ENCODE data around the gene LBP. TPM values are rescaled to one million over a fixed set of nuclear protein-coding genes. Genes with fewer than 3 reads are reported as not detected.
"Not testable (repeated sequence)": the region's sequence is repeated elsewhere in the genome, so short reads cannot be mapped to it uniquely, and the experiment has no call there.

The LBP gene
- total and polyA plus RNA-seq, 5 donors = 0.42 to 6.3 (median 1.9) TPM

GRCh38 chr20:38369389-38369788, 23.1 kb downstream of the LBP start:
- ATAC-seq = no peak
- intact Hi-C loops (cut with DNase I) = no loop called here
- no peak overlapping the region for H3K27ac ChIP-seq (ENCODE audit: low read length)
- H3K4me1 ChIP-seq (ENCODE audit: control insufficient read depth, insufficient read depth, low read length) = peaks cover 5% of the 10 kb centered on the region
- no peaks in the 10 kb centered on the region for H3K9me3 ChIP-seq (ENCODE audit: control insufficient read depth, low read length)
- WGBS = 48% methylated on average over 2 of the region's 2 CpGs
- H3K4me3 ChIP-seq (ENCODE audit: low read length) = no peak overlapping the region
- H3K27me3 ChIP-seq (ENCODE audit: control insufficient read depth, insufficient read depth) = no peaks in the 10 kb centered on the region
- no peak for DNase-seq

- peak overlapping the region; percentile 91 for H3K27ac ChIP-seq (ENCODE audit: low read length)
Measured at GRCh38 chr20:38372806-38373205, 26.5 kb downstream of the LBP start.

GRCh38 chr20:38373231-38373867, 27.1 kb downstream of the LBP start:
- ATAC-seq (peak; percentile 93 to 97), DNase-seq (peak; percentile 40 to 66 (median 59))
- intact Hi-C loops (cut with DNase I) = no loop called here
- Histone ChIP-seq H3K9me3 (ENCODE audit: control insufficient read depth, low read length) (no peaks in the 10 kb centered on the region), H3K4me3 (ENCODE audit: low read length) (no peak overlapping the region), H3K27ac (ENCODE audit: low read length) (peak overlapping the region; percentile 91), H3K27me3 (ENCODE audit: control insufficient read depth, insufficient read depth) (no peaks in the 10 kb centered on the region), H3K4me1 (ENCODE audit: control insufficient read depth, insufficient read depth, low read length) (peaks cover 5% of the 10 kb centered on the region)
- WGBS = 35% methylated on average over 7 of the region's 7 CpGs

More at GRCh38 chr20:38372806-38373205, 26.5 kb downstream of the LBP start:
- Histone ChIP-seq H3K4me1 (ENCODE audit: control insufficient read depth, insufficient read depth, low read length) (peaks cover 5% of the 10 kb centered on the region), H3K9me3 (ENCODE audit: control insufficient read depth, low read length) (no peaks in the 10 kb centered on the region), H3K4me3 (ENCODE audit: low read length) (no peak overlapping the region), H3K27me3 (ENCODE audit: control insufficient read depth, insufficient read depth) (no peaks in the 10 kb centered on the region)
- 42% methylated on average over 5 of the region's 5 CpGs for WGBS
- intact Hi-C loops (cut with DNase I) = no loop called here
- DNase-seq (no peak), ATAC-seq (peak; percentile 40 to 47)

GRCh38 chr20:38373898-38374297, 27.6 kb downstream of the LBP start:
- DNase-seq (no peak), ATAC-seq (peak; percentile 12 to 55)
- Histone ChIP-seq H3K27me3 (ENCODE audit: control insufficient read depth, insufficient read depth) (no peaks in the 10 kb centered on the region), H3K4me3 (ENCODE audit: low read length) (no peak overlapping the region), H3K4me1 (ENCODE audit: control insufficient read depth, insufficient read depth, low read length) (peaks cover 5% of the 10 kb centered on the region), H3K9me3 (ENCODE audit: control insufficient read depth, low read length) (no peaks in the 10 kb centered on the region), H3K27ac (ENCODE audit: low read length) (no peak overlapping the region)
- WGBS = 70% methylated on average over 5 of the region's 5 CpGs
- intact Hi-C loops (cut with DNase I) = no loop called here

- Histone ChIP-seq H3K27me3 (ENCODE audit: control insufficient read depth, insufficient read depth) (no peaks in the 10 kb centered on the region), H3K27ac (ENCODE audit: low read length) (no peak overlapping the region), H3K4me1 (ENCODE audit: control insufficient read depth, insufficient read depth, low read length) (peaks cover 5% of the 10 kb centered on the region), H3K4me3 (ENCODE audit: low read length) (no peak overlapping the region), H3K9me3 (ENCODE audit: control insufficient read depth, low read length) (no peaks in the 10 kb centered on the region)
- DNase-seq = no peak
- intact Hi-C loops (cut with DNase I) = no loop called here
- ATAC-seq = no peak
- 79% methylated on average over 11 of the region's 11 CpGs for WGBS
Measured at GRCh38 chr20:38377039-38377685, 30.9 kb downstream of the LBP start.

- H3K9me3 ChIP-seq (ENCODE audit: control insufficient read depth, low read length); ATAC-seq; intact Hi-C loops (cut with DNase I); H3K27ac ChIP-seq (ENCODE audit: low read length); H3K4me3 ChIP-seq (ENCODE audit: low read length); H3K4me1 ChIP-seq (ENCODE audit: control insufficient read depth, insufficient read depth, low read length); DNase-seq; H3K27me3 ChIP-seq (ENCODE audit: control insufficient read depth, insufficient read depth): not testable (repeated sequence)
- no CpG with 5 or more reads among the region's 5 CpGs for WGBS
Measured at GRCh38 chr20:38377838-38378237, 31.6 kb downstream of the LBP start.

- intact Hi-C loops (cut with DNase I) = no loop called here
- DNase-seq (no peak), ATAC-seq (no peak)
- H3K4me3 ChIP-seq (ENCODE audit: low read length) = no peak overlapping the region
- H3K27ac ChIP-seq (ENCODE audit: low read length) = no peak overlapping the region
- 80% methylated on average over 4 of the region's 4 CpGs for WGBS
- H3K9me3 ChIP-seq (ENCODE audit: control insufficient read depth, low read length) = no peaks in the 10 kb centered on the region
- H3K4me1 ChIP-seq (ENCODE audit: control insufficient read depth, insufficient read depth, low read length) = no peaks in the 10 kb centered on the region
- no peaks in the 10 kb centered on the region for H3K27me3 ChIP-seq (ENCODE audit: control insufficient read depth, insufficient read depth)
Measured at GRCh38 chr20:38383147-38383546, 36.9 kb downstream of the LBP start.

- no peak for ATAC-seq
- Histone ChIP-seq H3K4me3 (ENCODE audit: low read length) (no peak overlapping the region), H3K27ac (ENCODE audit: low read length) (no peak overlapping the region), H3K9me3 (ENCODE audit: control insufficient read depth, low read length) (no peaks in the 10 kb centered on the region), H3K27me3 (ENCODE audit: control insufficient read depth, insufficient read depth) (no peaks in the 10 kb centered on the region), H3K4me1 (ENCODE audit: control insufficient read depth, insufficient read depth, low read length) (no peaks in the 10 kb centered on the region)
- intact Hi-C loops (cut with DNase I) = no loop called here
- WGBS = 85% methylated on average over 8 of the region's 8 CpGs
- no peak for DNase-seq
Measured at GRCh38 chr20:38386004-38386403, 39.7 kb downstream of the LBP start.

- Histone ChIP-seq H3K27ac (ENCODE audit: low read length) (no peak overlapping the region), H3K9me3 (ENCODE audit: control insufficient read depth, low read length) (no peaks in the 10 kb centered on the region), H3K27me3 (ENCODE audit: control insufficient read depth, insufficient read depth) (no peaks in the 10 kb centered on the region), H3K4me1 (ENCODE audit: control insufficient read depth, insufficient read depth, low read length) (no peaks in the 10 kb centered on the region), H3K4me3 (ENCODE audit: low read length) (no peak overlapping the region)
- intact Hi-C loops (cut with DNase I) = no loop called here
- WGBS = 64% methylated on average over 2 of the region's 2 CpGs
- ATAC-seq (no peak), DNase-seq (no peak)
Measured at GRCh38 chr20:38386851-38387250, 40.6 kb downstream of the LBP start.

GRCh38 chr20:38387953-38388352, 41.7 kb downstream of the LBP start:
- intact Hi-C loops (cut with DNase I) = no loop called here

GRCh38 chr20:38392356-38392755, 46.1 kb downstream of the LBP start:
- Histone ChIP-seq H3K9me3 (ENCODE audit: control insufficient read depth, low read length) (no peaks in the 10 kb centered on the region), H3K27me3 (ENCODE audit: control insufficient read depth, insufficient read depth) (no peaks in the 10 kb centered on the region), H3K27ac (ENCODE audit: low read length) (no peak overlapping the region), H3K4me3 (ENCODE audit: low read length) (no peak overlapping the region), H3K4me1 (ENCODE audit: control insufficient read depth, insufficient read depth, low read length) (no peaks in the 10 kb centered on the region)
- intact Hi-C loops (cut with DNase I) = loop anchor here in 1 of 4 donors (10.0 kb wide), 1 partner anchor 168 kb away; no protein-coding TSS in a partner anchor
- no peak for DNase-seq
- no peak for ATAC-seq
- 67% methylated on average over 3 of the region's 3 CpGs for WGBS

More at GRCh38 chr20:38387953-38388352, 41.7 kb downstream of the LBP start:
- WGBS = 63% methylated on average over 4 of the region's 4 CpGs
- H3K9me3 ChIP-seq (ENCODE audit: control insufficient read depth, low read length) = no peaks in the 10 kb centered on the region
- H3K4me1 ChIP-seq (ENCODE audit: control insufficient read depth, insufficient read depth, low read length) = no peaks in the 10 kb centered on the region
- H3K4me3 ChIP-seq (ENCODE audit: low read length) = no peak overlapping the region
- H3K27ac ChIP-seq (ENCODE audit: low read length) = no peak overlapping the region
- no peaks in the 10 kb centered on the region for H3K27me3 ChIP-seq (ENCODE audit: control insufficient read depth, insufficient read depth)
- ATAC-seq = no peak
- no peak for DNase-seq

Data from right cardiac atrium (tissue), 5 donors.